Measurements from ENCODE around the gene LIN9.
A peak's percentile ranks its signal among the peaks of the same experiment; 100 is the strongest.

- no peak for TF ChIP-seq USF1 (IDR thresholded peaks at IDR 0.05)
- TF ChIP-seq RAD21 (IDR thresholded peaks at IDR 0.05; ENCODE audit: low read depth): no peak
- 0 out of 2 replicates have a peak, but pooled peaks have one; percentile 25 for TF ChIP-seq NFIC (IDR thresholded peaks at IDR 0.05)
- peak; percentile 87 for TF ChIP-seq MAX (IDR thresholded peaks at IDR 0.05)
- TF ChIP-seq EP300 (IDR thresholded peaks at IDR 0.05; ENCODE audit: borderline replicate concordance): no peak
Measured at GRCh38 chr1:226308723-226309397, at the start of gene LIN9.
